GM18951 (cell line): ENCODE data around the gene DDIT4L.

ENCODE experiments used
- POLR2A ChIP-seq: IDR thresholded peaks from 4 replicates; pipeline ENCODE4 v1.6.1; 2011; ENCODE audit warnings: mild to moderate bottlenecking; ENCODE audit not compliant: insufficient read length, insufficient read depth; ENCODE audit errors: extremely low read depth
- in situ Hi-C: fragments of 300-500 bp; cut with MboI; formaldehyde crosslinking; loops from one replicate; pipeline ENCODE4 v1.12.0; 2022; ENCODE audit warnings: low sequenced_read_pairs, mixed read lengths, inconsistent platforms; ENCODE audit not compliant: unreplicated experiment

DDIT4L gene

GRCh38 chr4:100177126-100177525, 13.1 kb downstream of the DDIT4L start:
- TF ChIP-seq POLR2A, result no peak
- in situ Hi-C loops, result no loop called here

- no peak for TF ChIP-seq POLR2A
- in situ Hi-C loops, result no loop called here
Observed at GRCh38 chr4:100175858-100176257, 14.4 kb downstream of the DDIT4L start.

- in situ Hi-C loops, result no loop called here
- TF ChIP-seq POLR2A, result no peak
Observed at GRCh38 chr4:100174985-100175383, 15.3 kb downstream of the DDIT4L start.

DNA sequence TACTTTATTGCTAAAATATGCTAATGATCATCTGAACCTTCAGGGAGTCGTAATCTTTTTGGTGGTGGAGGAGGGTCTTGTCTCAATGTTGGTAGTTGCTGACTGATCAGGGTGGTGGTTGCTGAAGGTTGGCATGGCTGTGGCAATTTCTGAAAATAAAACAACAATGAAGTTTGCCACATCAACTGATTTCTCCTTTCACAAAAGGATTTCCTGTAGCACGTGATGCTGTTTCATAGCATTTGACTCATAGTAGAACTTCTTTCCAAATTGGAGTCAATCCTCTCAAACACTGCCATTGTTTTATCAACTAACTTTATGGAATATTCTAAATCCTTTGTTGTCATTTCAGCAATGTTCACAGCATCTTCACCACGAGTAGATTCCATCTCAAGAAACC, 19.3 kb downstream of the DDIT4L start:
- TF ChIP-seq POLR2A, result no peak
- in situ Hi-C loops, result no loop called here

GRCh38 chr4:100169491-100170485, 20.5 kb downstream of the DDIT4L start:
- TF ChIP-seq POLR2A, result no peak
- in situ Hi-C loops, result no loop called here

- TF ChIP-seq POLR2A, result no peak
- in situ Hi-C loops, result no loop called here
Observed at GRCh38 chr4:100168521-100168920, 21.7 kb downstream of the DDIT4L start.

GRCh38 chr4:100166297-100167039, 23.8 kb downstream of the DDIT4L start:
- in situ Hi-C loops, result no loop called here
- no peak for TF ChIP-seq POLR2A

DNA sequence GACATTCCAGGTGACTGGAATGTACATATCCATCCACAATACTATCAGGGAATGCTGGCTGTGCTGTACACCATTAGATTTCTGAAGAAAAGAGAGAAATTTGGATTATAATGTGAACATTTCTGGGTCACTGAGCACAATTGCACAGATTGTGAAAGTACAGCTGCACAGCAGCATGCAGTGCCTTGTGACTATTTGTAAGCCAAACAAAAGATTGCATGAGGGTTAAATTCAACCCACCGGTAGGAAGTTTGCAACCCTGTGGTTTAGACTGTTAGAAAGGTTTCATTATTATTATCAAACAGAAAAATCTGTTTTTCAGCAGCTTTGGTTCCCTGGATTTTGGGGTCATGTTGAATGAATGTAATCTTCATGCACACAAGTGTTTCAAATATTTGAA, 24.5 kb downstream of the DDIT4L start:
- in situ Hi-C loops, result no loop called here
- TF ChIP-seq POLR2A, result no peak

- in situ Hi-C loops, result no loop called here
- TF ChIP-seq POLR2A, result no peak
Observed at GRCh38 chr4:100164808-100165760, 25.2 kb downstream of the DDIT4L start.

DNA sequence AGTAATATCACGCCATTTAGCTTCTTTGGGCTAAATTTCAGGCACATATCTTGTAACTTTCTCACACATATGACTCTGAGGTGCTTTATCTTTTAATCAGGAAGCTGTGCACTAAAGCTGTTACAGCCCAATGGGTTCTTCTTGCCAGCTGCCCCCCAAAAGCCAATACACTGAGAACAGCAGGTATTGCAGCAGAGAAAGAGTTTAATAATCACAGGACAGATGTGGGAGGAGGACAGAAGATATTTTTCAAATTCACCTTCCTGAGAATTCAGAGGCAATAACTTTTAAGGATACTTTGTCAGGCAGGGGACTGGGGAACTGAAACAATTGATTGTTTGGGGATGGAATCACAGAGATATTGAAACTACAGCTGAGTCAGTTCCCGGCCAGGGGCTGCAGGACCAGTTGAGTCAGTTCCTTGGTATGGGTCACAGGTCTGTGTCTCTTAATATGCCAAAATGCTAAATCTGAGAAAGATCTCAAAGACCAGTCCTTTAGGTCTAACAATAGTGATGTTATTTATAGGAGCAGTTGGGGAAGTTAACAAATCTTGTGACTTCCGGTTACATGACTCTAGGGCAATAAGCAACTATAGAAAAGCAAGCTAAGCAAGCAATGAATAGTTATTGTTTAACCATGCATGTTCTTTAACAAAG, 28.1 kb downstream of the DDIT4L start:
- no peak for TF ChIP-seq POLR2A
- in situ Hi-C loops, result no loop called here

GRCh38 chr4:100149190-100149589, 41.1 kb downstream of the DDIT4L start:
- TF ChIP-seq POLR2A, result no peak
- in situ Hi-C loops, result no loop called here

DNA sequence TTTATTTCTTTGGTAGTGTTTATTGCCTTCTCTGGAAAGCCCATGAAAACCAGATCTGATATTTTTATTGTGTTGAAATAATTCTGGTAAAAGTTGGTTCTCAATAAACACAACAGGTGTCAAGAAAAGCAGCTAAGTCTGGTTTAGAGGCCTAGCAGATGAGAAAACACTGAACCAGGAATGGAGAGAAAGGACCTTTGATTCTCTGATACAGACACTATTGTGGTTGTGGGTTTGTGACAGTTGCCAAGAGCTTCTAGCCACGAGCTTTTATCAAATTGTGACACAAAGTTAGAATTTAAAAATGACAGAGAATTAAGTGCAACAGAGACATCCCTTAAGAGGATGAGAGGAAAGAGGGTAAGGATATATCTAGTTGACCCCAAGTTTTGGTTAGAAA, 42.6 kb downstream of the DDIT4L start:
- in situ Hi-C loops, result no loop called here
- TF ChIP-seq POLR2A, result no peak
